Spleen (tissue), 11 donors: ENCODE measurements around the gene SETBP1. TPM values are rescaled to one million over a fixed set of nuclear protein-coding genes. Genes with fewer than 3 reads are reported as not detected.

Experiments
- DNase-seq: peaks from one replicate; pipeline ENCODE4 v3.0.0-alpha.2; 2020
- H3K27ac ChIP-seq, 8 donors: fragments of 200-600 bp; sonication (generic) in 7 of 8; 1 replicate in 4 of 8; 2 replicates in 4 of 8; pipeline versions ENCODE4 v1.5.0 to v1.8.0; 2016 to 2021; ENCODE audit warnings: inconsistent platforms in 4 of 8, mild to moderate bottlenecking in 4 of 8, moderate library complexity in 1 of 8
- H3K27me3 ChIP-seq, 7 donors: fragments of 200-600 bp; sonication (generic) in 6 of 7; replicated peaks in 1 of 7; 1 replicate in 4 of 7; 2 replicates in 3 of 7; pipeline versions ENCODE4 v1.5.0 to v1.8.0; 2016 to 2021; ENCODE audit warnings: inconsistent platforms in 3 of 7, mild to moderate bottlenecking in 1 of 7
- H3K36me3 ChIP-seq, 6 donors: fragments of 200-600 bp; sonication (generic) in 5 of 6; 1 replicate in 4 of 6; 2 replicates in 2 of 6; pipeline versions ENCODE4 v1.5.0 to v1.8.0; 2016 to 2021; ENCODE audit warnings: inconsistent platforms in 2 of 6
- H3K4me1 ChIP-seq, 6 donors: fragments of 200-600 bp; sonication (generic) in 5 of 6; 1 replicate in 3 of 6; 2 replicates in 3 of 6; pipeline versions ENCODE4 v1.5.0 to v1.8.0; 2016 to 2021; ENCODE audit warnings: inconsistent platforms in 3 of 6
- H3K4me3 ChIP-seq, 8 donors: fragments of 200-600 bp; sonication (generic) in 7 of 8; 1 replicate in 4 of 8; 2 replicates in 4 of 8; pipeline versions ENCODE4 v1.5.0 to v1.8.0; 2016 to 2021; ENCODE audit warnings: inconsistent platforms in 4 of 8, mild to moderate bottlenecking in 4 of 8, moderate library complexity in 2 of 8
- H3K9me3 ChIP-seq, 8 donors: fragments of 200-600 bp; sonication (generic) in 7 of 8; 1 replicate in 4 of 8; 2 replicates in 4 of 8; pipeline versions ENCODE4 v1.5.0 to v1.8.0; 2016 to 2021; ENCODE audit warnings: inconsistent platforms in 4 of 8
- POLR2A ChIP-seq, 3 donors: fragments of 450-650 bp; IDR thresholded peaks; one replicate each; pipeline ENCODE4 v1.5.1; 2017; ENCODE audit warnings: antibody characterized with exemption in 3 of 3, mild to moderate bottlenecking in 1 of 3
- POLR2AphosphoS5 ChIP-seq, 3 donors: sonication (generic); formaldehyde crosslinking; IDR thresholded peaks; one replicate each; pipeline ENCODE4 v1.5.1; 2017; ENCODE audit warnings: antibody characterized with exemption in 3 of 3
- WGBS, 5 donors: extraction: QIAGEN DNeasy Blood & Tissue Kit in 3 of 5; methylation state at CpG; one replicate each; pipeline versions ENCODE4 v1.1.5 to v1.1.7; 2013 to 2018; 5-methylcytosine and 5-hydroxymethylcytosine counted together
- intact Hi-C: fragments of 100-400 bp; cut with DNase I; formaldehyde crosslinking; loops from one replicate; pipeline ENCODE4 v1.15.0; 2023; ENCODE audit warnings: low total_unique reads
- polyA plus RNA-seq, 3 donors: library from polyadenylated mRNA; stranded (reverse); fragments of 200-250 nt; gene quantifications; one replicate each; pipeline ENCODE4 v1.2.1, GENCODE V29; 2013
- total RNA-seq, 7 donors: library from RNA; depleted of rRNA in 3 of 7; stranded (reverse); fragments of >200 nt in 3 of 7; fragmentation: NEBNext Ultra II Directional in 4 of 7; extraction: Animal tissue kit (Norgen Biotek cat#: 25700) in 4 of 7; gene quantifications; one replicate each; pipeline versions ENCODE4 v1.1.0 to v1.2.1, GENCODE V29; 2016 to 2021
- TF ChIP-seq, protein P1 (sequence below), 11 experiments: fragments of 200-600 bp in 7 of 11; fragments of 450-650 bp in 4 of 11; sonication (generic) in 4 of 11; IDR thresholded peaks in 8 of 11; conservative IDR thresholded peaks in 3 of 11; 1 replicate in 7 of 11; 2 replicates in 4 of 11; pipeline versions ENCODE4 v1.4.0 to v1.8.0; 2016 to 2021; ENCODE audit warnings: antibody characterized with exemption in 11 of 11, inconsistent platforms in 4 of 11, mild to moderate bottlenecking in 1 of 11
- donor health status: healthy with polysubstance abuse.
- donor health status: DM: no; HTN: no; CAD: no; lungs with moderate emphysema.
- donor health status: DM: no; HTN: no; CAD: no.
- donor health status: Bipolar disorder and iron deficiency.
- donor health status: healthy.
- donor health status: DM: no; HTN: no; CAD: no.
- donor health status: DM: yes; HTN: yes; CAD: no.

SETBP1 gene
- total and polyA plus RNA-seq, 10 donors, result 2.0 to 50.7 (median 33.1) TPM

DNA sequence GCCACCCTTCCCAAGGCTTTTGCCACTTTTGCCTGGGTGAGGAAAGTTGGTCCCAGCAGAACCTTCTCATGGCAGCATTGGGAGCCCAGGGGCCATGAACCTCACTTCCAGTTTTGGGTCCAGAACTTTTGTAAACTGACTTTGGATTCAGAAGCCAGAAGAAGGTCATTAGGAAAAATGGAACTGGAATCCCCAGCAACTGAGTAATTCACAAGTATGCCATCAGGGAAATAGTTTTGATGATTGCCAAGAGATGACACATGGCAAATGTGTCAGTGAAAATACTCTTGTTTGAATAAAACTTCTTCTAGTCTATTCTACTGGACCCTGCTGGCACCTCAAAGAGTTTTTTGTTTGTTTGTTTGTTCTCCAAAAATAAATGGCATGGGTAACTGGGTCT lies 203.7 kb downstream of the SETBP1 start:
- no peaks in the 10 kb centered on the region for H3K9me3 ChIP-seq
- no peak overlapping the region for H3K4me3 ChIP-seq
- intact Hi-C loops, result no loop called here
- H3K4me1 ChIP-seq, result peaks cover 9 to 32% (median 16%) of the 10 kb centered on the region in 6 donors
- no peak for TF ChIP-seq POLR2AphosphoS5 (IDR thresholded peaks at IDR 0.05)
- no peak for TF ChIP-seq POLR2A (IDR thresholded peaks at IDR 0.05)
- TF ChIP-seq, protein P1, sequence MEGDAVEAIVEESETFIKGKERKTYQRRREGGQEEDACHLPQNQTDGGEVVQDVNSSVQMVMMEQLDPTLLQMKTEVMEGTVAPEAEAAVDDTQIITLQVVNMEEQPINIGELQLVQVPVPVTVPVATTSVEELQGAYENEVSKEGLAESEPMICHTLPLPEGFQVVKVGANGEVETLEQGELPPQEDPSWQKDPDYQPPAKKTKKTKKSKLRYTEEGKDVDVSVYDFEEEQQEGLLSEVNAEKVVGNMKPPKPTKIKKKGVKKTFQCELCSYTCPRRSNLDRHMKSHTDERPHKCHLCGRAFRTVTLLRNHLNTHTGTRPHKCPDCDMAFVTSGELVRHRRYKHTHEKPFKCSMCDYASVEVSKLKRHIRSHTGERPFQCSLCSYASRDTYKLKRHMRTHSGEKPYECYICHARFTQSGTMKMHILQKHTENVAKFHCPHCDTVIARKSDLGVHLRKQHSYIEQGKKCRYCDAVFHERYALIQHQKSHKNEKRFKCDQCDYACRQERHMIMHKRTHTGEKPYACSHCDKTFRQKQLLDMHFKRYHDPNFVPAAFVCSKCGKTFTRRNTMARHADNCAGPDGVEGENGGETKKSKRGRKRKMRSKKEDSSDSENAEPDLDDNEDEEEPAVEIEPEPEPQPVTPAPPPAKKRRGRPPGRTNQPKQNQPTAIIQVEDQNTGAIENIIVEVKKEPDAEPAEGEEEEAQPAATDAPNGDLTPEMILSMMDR (IDR thresholded peaks at IDR 0.05 in 8 of 11, conservative IDR thresholded peaks at IDR 0.05 in 3 of 11), result no peak
- H3K36me3 ChIP-seq, result no peaks in the 10 kb centered on the region
- H3K27ac ChIP-seq, result no peak overlapping the region
- no peaks in the 10 kb centered on the region for H3K27me3 ChIP-seq
- no peak for DNase-seq

DNA sequence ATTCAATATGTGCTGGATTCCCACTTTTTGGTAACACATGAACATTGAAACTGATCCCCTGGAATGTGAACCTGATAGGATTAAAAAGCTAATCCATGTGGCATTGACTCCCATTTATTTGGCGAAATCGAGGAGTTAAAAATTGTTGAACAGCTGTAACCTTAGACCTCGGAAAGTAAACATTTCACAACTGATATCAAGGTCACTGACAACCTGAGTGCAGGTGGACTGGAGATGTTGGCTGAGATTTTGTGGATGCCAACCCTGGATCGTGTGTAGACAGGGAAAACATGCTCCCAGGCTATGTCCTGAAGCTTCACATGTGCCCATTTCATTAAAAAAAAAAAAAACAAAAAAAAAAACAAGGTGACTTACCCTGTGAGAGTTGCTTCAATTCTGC lies 204.8 kb downstream of the SETBP1 start:
- H3K27me3 ChIP-seq, result no peaks in the 10 kb centered on the region
- peaks cover 0 to 2% (median 0%) of the 10 kb centered on the region in 8 donors for H3K9me3 ChIP-seq
- intact Hi-C loops, result no loop called here
- H3K4me1 ChIP-seq, result peaks cover 9 to 32% (median 16%) of the 10 kb centered on the region in 6 donors
- H3K27ac ChIP-seq, result no peak overlapping the region
- H3K36me3 ChIP-seq, result no peaks in the 10 kb centered on the region
- TF ChIP-seq, protein P1 (IDR thresholded peaks at IDR 0.05 in 8 of 11, conservative IDR thresholded peaks at IDR 0.05 in 3 of 11), result no peak
- no peak for TF ChIP-seq POLR2A (IDR thresholded peaks at IDR 0.05)
- no peak for TF ChIP-seq POLR2AphosphoS5 (IDR thresholded peaks at IDR 0.05)
- 90 to 97% (median 93%) methylated on average over 4 of the region's 4 CpGs for WGBS, 5 donors
- H3K4me3 ChIP-seq, result no peak overlapping the region
- no peak for DNase-seq

DNA sequence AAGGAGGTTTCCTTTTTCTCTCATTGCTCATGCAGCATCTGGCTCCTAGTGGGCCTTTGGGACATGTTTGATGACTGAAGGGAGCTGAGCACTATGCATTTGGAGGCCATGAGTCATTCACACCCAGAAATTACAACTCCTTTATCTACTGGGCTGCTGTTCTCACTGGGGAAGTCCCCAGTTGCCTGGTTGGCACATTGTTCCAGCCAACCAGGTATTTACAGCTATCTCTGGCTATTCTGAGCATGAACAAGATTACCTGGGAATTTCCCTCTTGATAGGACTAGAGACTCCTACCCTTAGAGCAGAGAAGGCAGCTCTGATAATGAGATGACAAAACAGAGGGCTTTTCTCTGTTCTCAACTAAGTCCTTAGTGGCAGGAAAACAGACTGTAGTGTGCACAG lies 206.5 kb downstream of the SETBP1 start:
- Histone ChIP-seq H3K4me1 (peaks cover 9 to 32% (median 16%) of the 10 kb centered on the region in 6 donors), H3K27ac (peak overlapping the region in 3 of 8 donors; percentile 12 to 41 (median 14)), H3K4me3 (no peak overlapping the region), H3K36me3 (peaks cover 0 to 5% (median 0%) of the 10 kb centered on the region in 6 donors), H3K27me3 (no peaks in the 10 kb centered on the region), H3K9me3 (peaks cover 0 to 15% (median 12%) of the 10 kb centered on the region in 8 donors)
- TF ChIP-seq POLR2AphosphoS5 (IDR thresholded peaks at IDR 0.05) (no peak), POLR2A (IDR thresholded peaks at IDR 0.05) (no peak)
- TF ChIP-seq, protein P1 (IDR thresholded peaks at IDR 0.05 in 8 of 11, conservative IDR thresholded peaks at IDR 0.05 in 3 of 11), result no peak
- intact Hi-C loops, result no loop called here
- DNase-seq, result no peak

DNA sequence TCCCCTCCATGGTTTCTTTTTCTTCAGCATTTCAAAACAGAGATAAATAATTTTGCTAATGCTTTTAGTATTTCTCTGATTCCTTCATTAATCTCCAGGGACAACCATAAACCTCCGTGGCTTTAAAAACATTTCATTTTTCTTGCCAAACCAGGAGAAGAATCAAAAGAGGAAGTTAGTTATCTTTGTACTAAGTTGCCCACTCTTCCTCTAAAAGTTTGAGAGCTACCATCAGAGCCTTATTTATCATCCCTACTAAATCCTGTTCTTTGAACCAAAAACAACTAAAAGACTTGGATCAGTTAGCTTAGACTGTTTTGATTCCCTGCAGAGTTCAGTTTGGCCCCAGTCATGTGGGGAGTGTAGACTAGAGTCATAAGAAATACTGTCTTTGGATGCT lies 208.4 kb downstream of the SETBP1 start:
- peak overlapping the region in 2 of 8 donors; percentile 4 to 22 for H3K27ac ChIP-seq
- H3K4me3 ChIP-seq, result no peak overlapping the region
- TF ChIP-seq POLR2A (IDR thresholded peaks at IDR 0.05), result no peak
- TF ChIP-seq POLR2AphosphoS5 (IDR thresholded peaks at IDR 0.05), result no peak
- TF ChIP-seq, protein P1 (IDR thresholded peaks at IDR 0.05 in 8 of 11, conservative IDR thresholded peaks at IDR 0.05 in 3 of 11), result no peak
- DNase-seq, result no peak
- peaks cover 0 to 15% (median 12%) of the 10 kb centered on the region in 8 donors for H3K9me3 ChIP-seq
- H3K4me1 ChIP-seq, result peaks cover 9 to 40% (median 19%) of the 10 kb centered on the region in 6 donors
- intact Hi-C loops, result no loop called here
- no peaks in the 10 kb centered on the region for H3K27me3 ChIP-seq
- peaks cover 0 to 5% (median 0%) of the 10 kb centered on the region in 6 donors for H3K36me3 ChIP-seq
- WGBS, 5 donors, result 7 to 31% (median 19%) methylated on average over 1 of the region's 1 CpG
